Gastroesophageal sphincter (tissue), 3 donors: Measurements from ENCODE around the gene FOXO4.

ENCODE experiments used
- POLR2A ChIP-seq, 2 donors: fragments of 450-650 bp; IDR thresholded peaks; one replicate each; pipeline ENCODE4 v1.6.1; 2017; ENCODE audit warnings: antibody characterized with exemption in 2 of 2, mild to moderate bottlenecking in 2 of 2, moderate library complexity in 1 of 2
- TF ChIP-seq, protein P1 (sequence below), 4 experiments: fragments of 200-600 bp in 2 of 4; fragments of 450-650 bp in 2 of 4; sonication (generic) in 1 of 4; IDR thresholded peaks; one replicate each; pipeline ENCODE4 v1.5.1; 2017 to 2019; ENCODE audit warnings: antibody characterized with exemption in 4 of 4, mild to moderate bottlenecking in 2 of 4, moderate library complexity in 2 of 4

DNA sequence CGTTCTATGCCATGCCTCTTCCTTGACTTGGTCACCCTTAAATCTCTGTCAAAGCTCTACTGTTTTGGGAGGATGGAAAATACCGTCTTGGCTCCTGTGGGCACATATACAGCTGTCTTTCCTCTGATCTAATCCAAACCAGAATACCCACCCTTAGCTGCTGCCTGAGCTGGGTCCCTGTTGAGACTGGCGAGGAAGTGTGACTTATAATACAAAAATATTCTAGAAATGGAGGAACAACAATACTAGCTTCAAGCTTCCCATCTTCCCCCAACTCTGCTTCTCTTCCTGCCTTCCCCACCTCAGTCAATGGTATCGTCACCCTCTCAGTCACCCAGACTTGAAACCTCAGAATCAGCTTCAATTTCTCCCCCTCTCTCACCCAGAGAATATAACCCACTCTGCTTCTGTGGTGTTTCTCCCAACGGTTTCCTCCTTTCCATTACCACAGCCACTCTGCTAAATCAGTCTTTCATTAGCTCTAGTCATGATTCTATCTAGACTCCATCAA, 16.3 kb downstream of the FOXO4 start:
- no peak for TF ChIP-seq POLR2A (IDR thresholded peaks at IDR 0.05)
- TF ChIP-seq, protein P1, sequence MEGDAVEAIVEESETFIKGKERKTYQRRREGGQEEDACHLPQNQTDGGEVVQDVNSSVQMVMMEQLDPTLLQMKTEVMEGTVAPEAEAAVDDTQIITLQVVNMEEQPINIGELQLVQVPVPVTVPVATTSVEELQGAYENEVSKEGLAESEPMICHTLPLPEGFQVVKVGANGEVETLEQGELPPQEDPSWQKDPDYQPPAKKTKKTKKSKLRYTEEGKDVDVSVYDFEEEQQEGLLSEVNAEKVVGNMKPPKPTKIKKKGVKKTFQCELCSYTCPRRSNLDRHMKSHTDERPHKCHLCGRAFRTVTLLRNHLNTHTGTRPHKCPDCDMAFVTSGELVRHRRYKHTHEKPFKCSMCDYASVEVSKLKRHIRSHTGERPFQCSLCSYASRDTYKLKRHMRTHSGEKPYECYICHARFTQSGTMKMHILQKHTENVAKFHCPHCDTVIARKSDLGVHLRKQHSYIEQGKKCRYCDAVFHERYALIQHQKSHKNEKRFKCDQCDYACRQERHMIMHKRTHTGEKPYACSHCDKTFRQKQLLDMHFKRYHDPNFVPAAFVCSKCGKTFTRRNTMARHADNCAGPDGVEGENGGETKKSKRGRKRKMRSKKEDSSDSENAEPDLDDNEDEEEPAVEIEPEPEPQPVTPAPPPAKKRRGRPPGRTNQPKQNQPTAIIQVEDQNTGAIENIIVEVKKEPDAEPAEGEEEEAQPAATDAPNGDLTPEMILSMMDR (IDR thresholded peaks at IDR 0.05), result no peak
